Neural cell (in vitro differentiated cells): ENCODE data around the gene IGLL5.

Source experiments
- EZH2 ChIP-seq: fragments of 200-600, 300-800 bp; shearing (Covaris generic), sonication (generic); IDR thresholded peaks from 2 replicates; pipeline ENCODE4 v1.6.1; 2014; ENCODE audit warnings: antibody characterized with exemption, low read length, borderline replicate concordance, mild to moderate bottlenecking; ENCODE audit not compliant: insufficient read depth, poor library complexity, severe bottlenecking
- POLR2AphosphoS5 ChIP-seq: IDR thresholded peaks from 2 replicates; pipeline ENCODE4 v1.6.1; 2012
- RAD21 ChIP-seq: fragments of 450-650 bp; conservative IDR thresholded peaks from 2 replicates; pipeline ENCODE4 v1.6.1; 2014; ENCODE audit warnings: antibody characterized with exemption, mild to moderate bottlenecking, moderate library complexity
- TAF1 ChIP-seq: IDR thresholded peaks from 2 replicates; pipeline ENCODE4 v1.6.1; 2012; ENCODE audit warnings: low read depth
- TF ChIP-seq, protein P1 (sequence below): fragments of 450-650 bp; IDR thresholded peaks from 2 replicates; pipeline ENCODE4 v1.5.1; 2014; ENCODE audit warnings: antibody characterized with exemption, mild to moderate bottlenecking, moderate library complexity; ENCODE audit not compliant: poor library complexity, severe bottlenecking

DNA sequence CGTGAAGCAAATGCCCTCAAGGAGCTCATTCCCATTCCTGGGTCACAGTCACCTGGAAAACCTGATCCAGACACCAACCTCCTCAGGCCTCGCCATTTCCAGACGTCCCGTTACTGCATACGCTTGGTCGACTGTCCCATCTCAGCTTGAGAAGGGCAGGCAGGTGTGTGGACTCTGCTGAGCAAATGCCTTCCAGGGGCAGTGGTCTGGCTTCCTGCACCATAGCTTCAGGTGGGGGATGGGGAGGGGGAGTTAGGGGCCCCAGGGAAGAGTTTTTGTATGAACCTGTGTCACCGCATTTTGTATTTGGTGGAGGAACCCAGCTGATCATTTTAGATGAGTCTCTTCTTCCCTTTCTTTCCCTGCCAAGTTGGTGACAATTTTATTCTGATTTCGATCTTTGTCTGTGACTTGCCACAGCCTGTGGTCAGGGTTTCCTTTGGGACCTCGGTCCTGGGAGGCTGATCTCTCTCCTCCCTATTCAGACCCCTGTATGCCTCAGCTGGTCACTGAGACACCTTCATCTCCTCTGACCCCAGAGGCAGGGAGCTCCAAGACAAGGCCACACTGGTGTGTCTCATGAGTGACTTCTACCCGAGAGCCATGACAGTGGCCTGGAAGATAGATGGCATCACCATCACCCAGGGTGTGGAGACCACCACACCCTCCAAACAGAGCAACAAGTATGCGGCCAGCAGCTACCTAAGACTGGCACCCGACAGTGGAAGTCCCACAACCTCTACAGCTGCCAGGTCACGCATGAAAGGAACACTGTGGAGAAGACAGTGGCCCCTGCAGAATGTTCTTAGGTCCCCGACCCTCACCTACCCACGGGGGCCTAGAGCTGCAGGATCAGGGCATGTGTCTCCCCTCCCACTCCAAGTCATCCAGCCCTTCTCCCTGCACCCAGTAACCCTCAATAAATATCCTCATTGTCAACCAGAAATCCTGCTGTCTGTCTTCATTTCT lies 22.9 kb downstream of the IGLL5 start:
- TF ChIP-seq, protein P1, sequence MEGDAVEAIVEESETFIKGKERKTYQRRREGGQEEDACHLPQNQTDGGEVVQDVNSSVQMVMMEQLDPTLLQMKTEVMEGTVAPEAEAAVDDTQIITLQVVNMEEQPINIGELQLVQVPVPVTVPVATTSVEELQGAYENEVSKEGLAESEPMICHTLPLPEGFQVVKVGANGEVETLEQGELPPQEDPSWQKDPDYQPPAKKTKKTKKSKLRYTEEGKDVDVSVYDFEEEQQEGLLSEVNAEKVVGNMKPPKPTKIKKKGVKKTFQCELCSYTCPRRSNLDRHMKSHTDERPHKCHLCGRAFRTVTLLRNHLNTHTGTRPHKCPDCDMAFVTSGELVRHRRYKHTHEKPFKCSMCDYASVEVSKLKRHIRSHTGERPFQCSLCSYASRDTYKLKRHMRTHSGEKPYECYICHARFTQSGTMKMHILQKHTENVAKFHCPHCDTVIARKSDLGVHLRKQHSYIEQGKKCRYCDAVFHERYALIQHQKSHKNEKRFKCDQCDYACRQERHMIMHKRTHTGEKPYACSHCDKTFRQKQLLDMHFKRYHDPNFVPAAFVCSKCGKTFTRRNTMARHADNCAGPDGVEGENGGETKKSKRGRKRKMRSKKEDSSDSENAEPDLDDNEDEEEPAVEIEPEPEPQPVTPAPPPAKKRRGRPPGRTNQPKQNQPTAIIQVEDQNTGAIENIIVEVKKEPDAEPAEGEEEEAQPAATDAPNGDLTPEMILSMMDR = no peak
- TF ChIP-seq POLR2AphosphoS5 (no peak), EZH2 (no peak), TAF1 (no peak), RAD21 (no peak)
